GM10847 (cell line): ENCODE results near the gene D2HGDH.

Source experiments
- POLR2A ChIP-seq: IDR thresholded peaks from 2 replicates; pipeline ENCODE4 v1.6.1; 2011; ENCODE audit not compliant: insufficient read length; ENCODE audit errors: extremely low read depth

D2HGDH gene

GRCh38 chr2:241812730-241813643 is 78.6 kb downstream of the D2HGDH start:
- TF ChIP-seq POLR2A: no peak

DNA sequence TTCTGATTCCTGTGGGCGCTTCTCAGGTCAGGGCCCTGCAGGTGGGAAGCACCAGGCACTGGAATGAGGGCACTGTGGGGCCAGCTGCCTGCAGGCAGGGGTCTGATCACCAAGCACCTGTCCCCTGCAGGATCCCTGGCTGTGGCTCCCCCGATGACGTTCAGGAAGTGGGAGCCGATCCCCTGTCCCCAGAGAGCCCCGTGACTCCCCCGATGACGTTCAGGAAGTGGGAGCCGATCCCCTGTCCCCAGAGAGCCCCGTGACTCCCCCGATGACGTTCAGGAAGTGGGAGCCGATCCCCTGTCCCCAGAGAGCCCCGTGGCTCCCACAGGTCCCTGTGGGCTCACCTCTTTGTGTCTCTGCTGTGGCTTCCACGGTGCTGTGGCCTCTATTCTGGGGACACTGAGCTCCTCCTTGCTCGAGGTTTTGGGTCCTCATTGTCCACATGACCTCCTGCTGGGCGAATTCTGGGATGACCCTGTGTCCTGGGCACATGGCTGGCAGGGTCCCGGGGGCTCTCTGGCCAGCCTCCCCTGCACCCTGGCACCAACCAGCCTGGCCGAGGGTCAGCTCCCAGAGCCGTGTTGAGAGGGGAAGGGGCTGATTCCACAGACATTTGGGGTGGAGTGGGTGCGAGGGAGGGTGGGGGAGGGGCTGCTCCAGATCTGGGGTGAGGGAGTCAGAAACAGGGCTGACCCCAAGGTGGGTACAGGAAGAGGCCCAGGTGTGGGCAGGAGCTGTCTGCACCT is 79.4 kb downstream of the D2HGDH start:
- TF ChIP-seq POLR2A: no peak

DNA sequence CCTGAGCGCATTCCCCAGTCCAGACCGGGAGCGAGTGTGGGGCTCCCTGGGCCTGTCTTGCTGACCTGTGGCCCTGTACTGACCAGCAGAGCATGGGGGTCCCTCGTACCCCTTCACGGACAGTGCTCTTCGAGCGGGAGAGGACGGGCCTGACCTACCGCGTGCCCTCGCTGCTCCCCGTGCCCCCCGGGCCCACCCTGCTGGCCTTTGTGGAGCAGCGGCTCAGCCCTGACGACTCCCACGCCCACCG is 79.9 kb downstream of the D2HGDH start:
- no peak for TF ChIP-seq POLR2A

DNA sequence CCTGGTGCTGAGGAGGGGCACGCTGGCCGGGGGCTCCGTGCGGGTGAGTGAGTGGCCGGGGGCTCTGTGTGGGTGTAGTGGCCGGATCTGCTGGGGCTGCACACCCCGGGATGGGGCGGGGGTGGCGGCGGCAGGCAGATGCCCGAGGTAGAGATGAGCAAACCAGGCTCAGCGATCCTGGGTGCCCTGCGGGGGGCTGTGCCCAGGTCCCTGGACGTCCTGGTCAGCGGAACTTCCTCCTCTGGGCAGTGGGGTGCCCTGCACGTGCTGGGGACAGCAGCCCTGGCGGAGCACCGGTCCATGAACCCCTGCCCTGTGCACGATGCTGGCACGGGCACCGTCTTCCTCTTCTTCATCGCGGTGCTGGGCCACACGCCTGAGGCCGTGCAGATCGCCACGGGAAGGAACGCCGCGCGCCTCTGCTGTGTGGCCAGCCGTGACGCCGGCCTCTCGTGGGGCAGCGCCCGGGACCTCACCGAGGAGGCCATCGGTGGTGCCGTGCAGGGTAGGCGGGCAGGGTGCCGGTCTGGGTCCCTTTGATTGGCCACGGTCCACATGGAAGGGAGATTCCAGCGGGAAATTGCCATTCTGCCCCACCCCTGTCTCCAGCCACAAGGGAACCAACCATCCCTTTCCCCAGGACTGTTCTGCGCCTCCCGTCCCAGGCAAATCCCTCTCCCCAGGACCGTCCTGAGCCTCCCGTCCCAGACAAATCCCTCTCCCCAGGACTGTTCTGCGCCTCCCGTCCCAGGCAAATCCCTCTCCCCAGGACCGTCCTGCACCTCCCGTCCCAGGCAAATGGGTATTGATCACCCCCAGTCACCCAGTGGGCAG is 80.4 kb downstream of the D2HGDH start:
- no peak for TF ChIP-seq POLR2A

- TF ChIP-seq POLR2A: no peak
Measured at GRCh38 chr2:241815477-241816430, 81.3 kb downstream of the D2HGDH start.

- no peak for TF ChIP-seq POLR2A
Measured at GRCh38 chr2:241816431-241817121, 82.1 kb downstream of the D2HGDH start.

DNA sequence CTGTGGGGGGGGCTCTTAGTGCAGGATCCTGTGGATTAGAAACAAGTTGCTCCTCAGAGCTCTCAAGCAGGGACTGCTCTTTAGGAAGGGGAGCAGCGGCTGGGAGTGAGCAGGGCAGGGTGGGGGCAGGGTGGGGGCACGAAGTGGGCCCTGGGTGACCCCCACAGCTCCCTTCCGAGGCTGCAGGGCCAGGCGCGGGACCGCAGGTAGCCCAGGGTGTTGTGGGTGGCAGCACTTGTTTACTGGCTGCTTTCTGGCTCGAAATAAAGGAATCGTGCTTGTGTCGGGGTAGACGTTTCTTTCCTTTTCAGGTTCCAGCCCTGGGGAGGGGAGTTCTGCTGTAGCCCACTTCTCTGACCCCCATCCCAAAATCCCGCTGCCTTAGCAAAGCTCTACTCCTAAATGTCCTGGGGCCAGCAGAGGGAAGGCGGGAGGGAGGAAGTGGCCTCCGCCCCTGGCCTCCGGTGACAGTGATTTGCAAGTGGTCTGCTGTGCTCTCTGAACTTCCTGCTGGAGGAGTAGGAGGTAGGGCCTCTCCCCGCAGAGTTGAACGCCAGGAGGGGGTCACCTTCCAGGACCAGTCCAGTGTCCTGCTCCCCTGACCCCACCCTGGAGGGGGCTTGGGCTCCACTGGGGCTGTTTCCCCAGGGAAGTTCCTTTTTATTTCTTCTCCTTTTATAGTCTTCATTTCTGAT is 82.8 kb downstream of the D2HGDH start:
- no peak for TF ChIP-seq POLR2A
